ENCODE measurements around the gene KARS1.
A peak's percentile ranks its signal among the peaks of the same experiment; 100 is the strongest.

The KARS1 gene

GRCh38 chr16:75647492-75648264 lies at the start of gene KARS1, which contains the start of gene TERF2IP:
TSS of gene KARS1 (minus strand) at chr16:75647665. CDS start at chr16:75647639, 26 bp downstream.
TSS of gene TERF2IP (plus strand) at chr16:75647773. CDS start at chr16:75647883, 110 bp downstream.
- peak; percentile 94 for DNase-seq

DNA sequence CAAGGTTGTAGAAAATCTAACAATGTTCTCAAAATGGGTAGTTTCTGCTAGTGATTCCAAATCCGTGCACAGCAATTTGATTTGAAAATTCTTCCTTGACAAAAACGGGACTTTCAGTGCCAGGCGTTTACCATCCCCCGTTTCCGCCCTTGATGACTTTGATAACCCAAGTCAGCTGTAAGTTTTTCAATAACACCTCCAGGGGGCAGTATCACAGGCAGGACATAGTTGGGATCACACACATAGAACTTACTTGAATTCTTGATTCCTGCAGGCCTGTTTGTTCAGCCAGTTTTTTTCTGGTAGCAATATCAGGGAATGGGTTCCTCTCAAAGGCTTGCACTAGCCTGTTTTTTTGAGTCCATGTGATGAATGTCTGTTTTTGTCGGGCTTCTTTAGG lies 48.2 kb upstream of the KARS1 start:
- no peak for DNase-seq

GRCh38 chr16:75687361-75687760 lies 39.9 kb upstream of the KARS1 start:
- no peak for DNase-seq

DNA sequence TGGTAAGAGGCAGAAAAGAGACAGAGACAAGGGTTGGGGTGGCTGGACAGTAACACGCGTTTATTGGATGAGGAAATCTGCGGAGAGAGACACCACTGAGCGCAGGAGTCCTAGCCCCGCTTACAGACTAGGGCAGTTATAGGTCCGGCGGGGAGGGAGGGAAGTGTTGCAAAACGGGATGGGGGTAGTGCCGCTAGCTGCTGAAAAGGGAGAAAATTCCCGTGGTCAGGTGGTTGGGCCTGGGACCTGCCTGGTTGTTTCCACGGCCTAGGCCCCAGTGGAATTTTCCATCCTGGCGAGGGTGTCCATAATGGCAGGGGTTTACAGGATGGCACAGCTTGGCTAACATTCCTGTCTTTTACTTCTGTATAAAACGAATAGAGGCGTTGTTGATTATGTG lies 34.8 kb upstream of the KARS1 start:
- DNase-seq: no peak

- no peak for DNase-seq
Observed at GRCh38 chr16:75679366-75679765, 31.9 kb upstream of the KARS1 start.

DNA sequence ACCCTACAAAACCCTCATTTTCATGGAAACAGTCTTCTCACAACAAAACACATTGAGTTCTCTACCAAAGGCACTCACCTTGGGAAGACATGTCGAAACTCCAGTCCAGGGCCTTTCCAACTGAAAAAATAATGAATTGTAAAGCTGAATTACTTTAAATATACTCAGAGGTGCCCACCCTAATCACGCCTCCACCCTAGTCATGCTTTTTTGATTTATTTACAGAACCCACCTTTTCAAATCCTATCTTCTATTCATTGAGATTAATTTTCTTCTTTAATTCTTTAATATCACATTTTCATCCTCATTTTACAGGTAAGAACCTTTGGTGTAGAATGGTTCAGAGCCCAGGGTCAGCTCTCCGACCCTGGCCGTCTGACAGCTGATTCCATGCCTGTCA lies 29.4 kb upstream of the KARS1 start, which contains the start of gene CPHXL2:
Gene CPHXL2, minus strand, starts transcription at position 101 of the 400 bp plus-strand sequence. Its CDS starts 10 bp downstream, at position 91.
- no peak for DNase-seq

DNA sequence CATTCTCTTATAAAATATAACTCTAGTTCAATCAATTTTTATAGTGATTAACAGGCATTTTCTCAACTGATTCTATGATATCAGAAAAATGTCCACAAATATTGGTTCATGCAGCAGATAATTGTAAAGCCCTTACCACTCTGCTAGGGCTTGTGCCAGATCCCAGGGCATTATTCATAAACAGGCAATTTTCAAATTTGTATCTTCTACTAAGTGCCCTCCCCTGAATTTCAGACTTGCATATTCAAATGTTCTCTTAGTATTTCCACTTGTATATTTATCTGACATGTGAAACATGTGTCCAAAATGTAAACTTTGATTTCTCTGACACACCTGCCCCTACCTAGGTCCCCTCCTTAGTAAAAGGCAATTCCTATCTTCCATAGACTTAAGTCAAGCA lies 20.0 kb upstream of the KARS1 start:
- no peak for DNase-seq

GRCh38 chr16:75660726-75661302 lies 13.3 kb upstream of the KARS1 start:
- DNase-seq: no peak

DNA sequence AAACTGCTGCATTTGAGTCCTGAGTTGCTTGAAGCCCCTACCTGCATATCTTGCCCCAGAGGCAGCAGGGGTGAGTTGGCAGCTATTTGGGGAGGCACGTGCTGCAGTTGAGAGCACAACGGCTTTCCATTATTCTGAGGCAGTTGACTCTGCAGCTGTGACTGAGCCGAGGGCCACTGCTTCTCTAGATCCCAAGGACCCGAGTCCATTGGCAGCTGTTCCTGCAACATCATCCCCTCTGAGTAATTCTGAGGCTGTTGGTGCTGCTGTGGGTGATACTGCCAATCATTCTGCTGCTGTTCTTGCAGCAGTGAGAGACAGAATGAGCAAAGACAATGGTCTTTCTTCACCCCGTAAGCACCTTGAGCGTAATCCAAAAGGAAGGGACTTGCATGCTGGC lies 12.9 kb upstream of the KARS1 start:
- DNase-seq: no peak

DNA sequence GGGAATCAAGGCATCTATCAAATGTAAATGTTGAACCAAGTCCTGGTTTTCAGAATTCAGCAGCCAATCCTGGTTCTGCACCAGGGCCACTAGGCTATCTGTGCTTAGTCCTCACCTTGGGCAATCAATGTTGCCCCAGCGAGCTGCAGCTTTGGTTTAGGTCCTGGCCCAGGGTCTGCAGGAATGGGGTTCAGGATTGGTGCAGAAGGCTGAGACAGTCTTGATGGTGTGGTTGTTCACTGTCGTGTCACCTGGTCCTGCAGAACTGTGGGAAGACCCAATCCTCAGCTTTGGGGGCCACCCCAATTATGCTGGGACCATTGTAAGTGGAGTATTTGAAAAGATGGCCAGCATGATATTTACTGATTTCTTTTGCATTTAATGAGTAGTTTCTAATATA lies 10.7 kb upstream of the KARS1 start:
- DNase-seq: no peak

DNA sequence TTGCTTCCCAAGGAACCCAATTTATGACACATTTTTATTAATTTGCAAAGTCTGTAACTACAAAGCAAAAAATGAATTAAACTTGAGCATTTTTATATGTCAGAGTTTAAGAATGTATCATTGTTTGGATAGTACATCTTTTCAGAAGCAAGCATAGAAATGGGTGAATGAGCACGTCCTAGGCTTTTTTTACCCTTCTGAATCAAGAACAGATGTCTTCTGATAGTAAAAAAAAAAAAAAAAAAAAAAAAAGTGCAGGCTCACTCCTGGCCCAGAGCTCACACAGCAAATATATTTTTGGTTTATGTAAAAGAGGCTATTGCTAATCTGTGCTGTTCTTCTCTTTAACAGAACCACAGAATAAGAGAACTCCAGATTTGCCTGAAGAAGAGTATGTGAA lies 6.5 kb upstream of the KARS1 start:
- DNase-seq: no peak

DNA sequence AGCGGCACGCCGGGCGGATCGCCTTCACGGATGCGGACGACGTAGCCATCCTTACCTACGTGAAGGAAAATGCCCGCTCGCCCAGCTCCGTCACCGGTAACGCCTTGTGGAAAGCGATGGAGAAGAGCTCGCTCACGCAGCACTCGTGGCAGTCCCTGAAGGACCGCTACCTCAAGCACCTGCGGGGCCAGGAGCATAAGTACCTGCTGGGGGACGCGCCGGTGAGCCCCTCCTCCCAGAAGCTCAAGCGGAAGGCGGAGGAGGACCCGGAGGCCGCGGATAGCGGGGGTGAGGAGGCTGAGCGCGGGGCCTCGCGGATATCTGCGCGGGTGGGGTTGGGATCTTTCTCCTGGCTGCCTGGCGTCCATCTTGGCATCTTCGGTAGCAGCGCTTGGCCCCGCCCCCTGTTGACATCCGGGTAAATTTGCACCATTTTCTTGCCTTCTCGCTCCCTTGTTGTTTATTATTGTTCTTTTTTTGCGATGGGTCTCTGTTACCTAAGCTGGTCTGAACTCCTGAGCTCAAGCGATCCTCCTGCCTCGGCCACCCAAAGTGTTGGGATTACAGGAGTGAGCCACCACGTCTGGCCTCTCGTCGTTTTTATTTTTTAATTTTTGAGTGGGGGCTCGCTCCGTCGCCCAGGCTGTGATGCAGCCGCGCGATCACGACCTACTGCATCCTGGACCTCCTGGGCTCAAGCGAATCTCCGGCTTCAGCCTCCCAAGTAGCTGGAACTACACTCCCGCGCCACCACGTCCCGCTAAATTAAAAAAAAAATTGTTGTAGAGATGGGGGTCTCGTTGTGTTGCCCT lies 1.0 kb upstream of the KARS1 start:
- peak; percentile 92 for DNase-seq

DNA sequence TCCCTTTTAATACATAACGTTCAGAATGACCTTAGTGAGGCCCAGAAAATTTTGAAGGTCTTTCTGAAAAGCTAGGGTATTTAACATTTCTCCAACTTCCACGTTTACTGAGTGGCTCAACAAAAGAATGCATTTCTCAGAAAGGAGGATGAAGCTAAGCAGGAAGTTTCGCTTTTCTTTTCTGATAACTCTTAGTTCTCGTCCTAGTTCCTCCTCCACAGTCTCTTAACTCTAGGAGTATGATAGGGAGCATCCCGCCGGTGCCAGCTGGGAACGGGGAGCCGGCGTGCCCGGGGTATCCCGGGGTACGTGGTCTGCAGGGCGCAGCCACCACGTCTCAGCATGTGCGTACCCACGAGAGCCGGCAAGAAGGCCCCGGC lies 363 bp downstream of the KARS1 start:
- no peak for DNase-seq

DNA sequence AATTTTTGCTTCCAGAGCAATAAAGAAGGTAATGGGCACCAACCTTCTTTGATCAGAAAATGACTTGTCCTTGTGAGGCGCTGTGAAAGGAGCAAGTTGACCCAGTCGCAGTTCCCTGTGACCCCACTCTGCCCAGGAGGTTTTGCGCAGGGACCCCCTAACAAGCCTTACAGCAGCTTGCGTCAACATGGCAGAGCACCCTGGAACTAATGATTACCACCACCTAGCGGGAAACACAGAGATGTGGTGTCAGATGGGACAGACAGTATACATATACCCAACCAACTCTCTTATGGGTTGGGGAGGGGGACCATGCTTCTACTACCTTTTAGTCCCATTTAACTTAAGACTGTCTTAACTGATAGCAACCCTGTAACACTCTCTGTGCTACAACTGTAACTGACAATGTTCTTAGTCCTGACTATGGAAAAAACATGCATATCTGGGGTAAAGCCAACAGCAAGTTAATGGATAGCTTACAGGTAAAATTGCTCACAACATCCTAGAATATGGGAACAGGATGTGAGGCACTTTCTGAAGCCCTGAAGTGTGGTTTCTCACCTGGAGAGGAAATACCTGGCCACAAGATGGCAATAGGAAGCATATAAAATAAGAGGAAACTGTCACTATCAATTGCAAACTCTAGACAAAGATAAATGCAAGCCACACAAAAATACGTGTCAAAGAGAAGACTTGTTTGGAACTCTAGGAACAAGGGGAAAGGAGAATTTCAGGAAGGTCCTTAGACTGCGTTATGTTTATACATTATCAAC lies 3.0 kb downstream of the KARS1 start:
- DNase-seq: no peak

- peak; percentile 37 for DNase-seq
Observed at GRCh38 chr16:75640598-75640997, 6.9 kb downstream of the KARS1 start.

GRCh38 chr16:75635036-75635435 lies 12.4 kb downstream of the KARS1 start:
- DNase-seq: no peak

DNA sequence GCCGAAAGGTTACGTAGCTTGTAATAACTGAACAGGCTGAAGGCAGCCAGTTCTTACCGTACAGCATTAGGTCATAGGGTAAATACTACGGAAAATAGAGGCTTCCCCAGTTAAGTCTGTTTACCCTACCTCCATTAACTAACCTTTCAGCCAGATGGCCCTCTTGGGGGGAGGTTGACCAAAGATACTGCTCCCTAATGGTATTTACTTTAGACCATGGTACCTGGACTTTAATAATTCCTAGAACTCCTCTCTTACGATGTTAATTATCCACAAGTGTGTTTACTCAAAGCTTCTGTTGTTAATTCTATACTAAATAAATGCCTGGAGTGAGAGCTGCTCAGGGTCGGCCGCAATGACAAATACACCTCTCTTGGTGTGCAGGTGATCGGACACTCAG lies 14.6 kb downstream of the KARS1 start:
- DNase-seq: peak; percentile 26

DNA sequence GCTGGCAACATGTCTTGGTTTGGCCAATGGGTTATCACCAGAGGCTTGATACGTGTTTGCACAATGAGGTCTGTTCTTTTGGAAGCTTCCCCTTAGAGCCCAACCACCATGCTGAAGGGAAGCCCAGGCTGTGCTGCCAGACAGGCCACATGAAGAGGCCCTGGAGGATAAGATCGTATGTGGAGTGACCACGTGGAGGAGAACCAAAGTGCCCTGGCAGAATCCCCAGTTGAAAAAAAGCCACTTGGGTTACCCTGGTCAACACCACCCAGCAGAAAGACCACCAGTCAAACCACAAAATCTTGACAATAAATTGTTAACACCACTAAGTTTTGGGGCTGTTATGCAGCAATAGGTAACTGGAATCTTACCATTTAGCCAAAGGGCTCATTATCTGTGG lies 17.4 kb downstream of the KARS1 start:
- peak; percentile 51 for DNase-seq

- DNase-seq: no peak
Observed at GRCh38 chr16:75629132-75629531, 18.3 kb downstream of the KARS1 start.

GRCh38 chr16:75628351-75628750 lies 19.1 kb downstream of the KARS1 start:
- DNase-seq: peak; percentile 38

- DNase-seq: no peak
Observed at GRCh38 chr16:75627851-75628250, 19.6 kb downstream of the KARS1 start.

DNA sequence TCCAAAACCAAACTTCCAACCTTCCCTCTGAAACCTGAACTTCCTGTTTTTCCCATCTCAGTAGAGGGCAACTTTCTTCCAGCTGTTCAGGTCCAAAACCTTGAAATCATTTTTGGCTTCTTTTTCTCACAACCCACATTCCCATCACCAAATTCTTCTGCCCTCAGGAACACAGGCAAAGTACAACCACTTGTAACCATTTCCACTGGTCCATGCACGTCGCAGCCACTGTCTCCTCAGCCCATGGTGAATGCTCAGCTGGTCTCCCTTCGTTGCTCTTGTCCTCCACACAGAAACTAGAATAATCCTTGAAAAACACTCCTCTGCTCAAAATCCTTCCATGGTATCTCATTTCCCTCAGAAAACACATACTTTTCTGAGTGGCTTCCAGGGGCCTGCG lies 20.7 kb downstream of the KARS1 start:
- no peak for DNase-seq

DNA sequence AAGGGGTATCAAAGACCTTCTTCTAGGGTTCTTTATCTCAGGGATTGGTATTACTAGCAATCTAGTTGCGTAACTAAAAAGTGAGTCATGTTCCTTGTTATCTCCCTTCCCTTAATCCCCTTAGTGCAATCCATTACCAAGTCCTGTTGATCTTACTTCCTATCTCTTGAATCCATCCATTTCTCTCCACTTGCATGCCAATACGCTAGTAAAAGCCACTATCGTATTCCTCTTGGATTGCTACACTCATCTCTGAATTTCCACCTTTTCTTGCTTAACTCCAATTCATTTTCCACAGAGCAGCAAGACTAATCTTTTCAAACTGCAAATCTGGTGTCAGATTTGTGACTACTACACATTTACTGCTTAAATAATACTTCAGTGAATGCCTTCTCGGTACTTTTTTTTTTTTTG lies 22.5 kb downstream of the KARS1 start:
- DNase-seq: no peak

Measured in activated CD8-positive, alpha-beta memory T cell treated with anti-CD3 and anti-CD28 coated beads for 24 hours (primary cell).